BE2C (cell line): Measurements from ENCODE around the gene LTB4R.

Experiments used
- DNase-seq: peaks from one replicate; pipeline ENCODE4 v3.0.0-alpha.2; 2020
- H3K27me3 ChIP-seq: fragments of 250-450 bp; sonication (Bioruptor Pico); 2 replicates; pipeline ENCODE4 v1.5.1; 2020; ENCODE audit warnings: mild to moderate bottlenecking
- H3K36me3 ChIP-seq: fragments of 250-450 bp; sonication (Bioruptor Pico); 2 replicates; pipeline ENCODE4 v1.5.1; 2020; ENCODE audit warnings: mild to moderate bottlenecking
- H3K4me1 ChIP-seq: fragments of 250-450 bp; sonication (Bioruptor Pico); 2 replicates; pipeline ENCODE4 v1.5.1; 2020
- H3K4me3 ChIP-seq: 2 replicates; pipeline ENCODE4 v1.5.1; 2011; ENCODE audit warnings: low read depth, low read length
- H3K9me3 ChIP-seq: fragments of 250-450 bp; sonication (Bioruptor Pico); 2 replicates; pipeline ENCODE4 v1.5.1; 2020
- TF ChIP-seq, protein P1 (sequence below): IDR thresholded peaks from 2 replicates; pipeline ENCODE4 v1.5.1; 2012; ENCODE audit warnings: mild to moderate bottlenecking, low read depth, low read length

LTB4R gene

DNA sequence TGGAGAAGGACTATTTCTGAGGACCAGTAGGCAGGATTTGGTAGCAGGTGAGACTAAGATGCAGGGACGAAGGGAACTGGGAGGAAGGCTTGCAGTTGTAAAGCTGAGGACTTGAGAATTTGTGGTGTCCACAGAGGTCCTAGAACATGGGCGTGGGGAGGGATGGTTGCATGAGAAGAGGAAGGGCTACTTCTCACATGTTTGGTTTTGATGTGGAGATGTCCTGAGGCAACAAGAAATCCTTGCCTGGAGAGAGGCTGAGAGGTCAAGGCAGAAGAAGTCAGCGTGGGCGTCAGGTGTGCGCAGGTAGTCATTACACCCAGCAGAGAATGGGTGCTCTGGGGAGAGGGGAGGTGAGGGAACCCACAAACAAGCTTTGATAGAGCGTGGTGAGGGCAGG lies 34.2 kb upstream of the LTB4R start:
- no peak for DNase-seq
- TF ChIP-seq, protein P1, sequence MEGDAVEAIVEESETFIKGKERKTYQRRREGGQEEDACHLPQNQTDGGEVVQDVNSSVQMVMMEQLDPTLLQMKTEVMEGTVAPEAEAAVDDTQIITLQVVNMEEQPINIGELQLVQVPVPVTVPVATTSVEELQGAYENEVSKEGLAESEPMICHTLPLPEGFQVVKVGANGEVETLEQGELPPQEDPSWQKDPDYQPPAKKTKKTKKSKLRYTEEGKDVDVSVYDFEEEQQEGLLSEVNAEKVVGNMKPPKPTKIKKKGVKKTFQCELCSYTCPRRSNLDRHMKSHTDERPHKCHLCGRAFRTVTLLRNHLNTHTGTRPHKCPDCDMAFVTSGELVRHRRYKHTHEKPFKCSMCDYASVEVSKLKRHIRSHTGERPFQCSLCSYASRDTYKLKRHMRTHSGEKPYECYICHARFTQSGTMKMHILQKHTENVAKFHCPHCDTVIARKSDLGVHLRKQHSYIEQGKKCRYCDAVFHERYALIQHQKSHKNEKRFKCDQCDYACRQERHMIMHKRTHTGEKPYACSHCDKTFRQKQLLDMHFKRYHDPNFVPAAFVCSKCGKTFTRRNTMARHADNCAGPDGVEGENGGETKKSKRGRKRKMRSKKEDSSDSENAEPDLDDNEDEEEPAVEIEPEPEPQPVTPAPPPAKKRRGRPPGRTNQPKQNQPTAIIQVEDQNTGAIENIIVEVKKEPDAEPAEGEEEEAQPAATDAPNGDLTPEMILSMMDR, result no peak
- Histone ChIP-seq H3K36me3 (no peaks in the 10 kb centered on the region), H3K4me1 (peaks cover 2% of the 10 kb centered on the region; the same call in 1 of the 2 replicates), H3K9me3 (no peaks in the 10 kb centered on the region), H3K27me3 (no peaks in the 10 kb centered on the region), H3K4me3 (no peak overlapping the region)

DNA sequence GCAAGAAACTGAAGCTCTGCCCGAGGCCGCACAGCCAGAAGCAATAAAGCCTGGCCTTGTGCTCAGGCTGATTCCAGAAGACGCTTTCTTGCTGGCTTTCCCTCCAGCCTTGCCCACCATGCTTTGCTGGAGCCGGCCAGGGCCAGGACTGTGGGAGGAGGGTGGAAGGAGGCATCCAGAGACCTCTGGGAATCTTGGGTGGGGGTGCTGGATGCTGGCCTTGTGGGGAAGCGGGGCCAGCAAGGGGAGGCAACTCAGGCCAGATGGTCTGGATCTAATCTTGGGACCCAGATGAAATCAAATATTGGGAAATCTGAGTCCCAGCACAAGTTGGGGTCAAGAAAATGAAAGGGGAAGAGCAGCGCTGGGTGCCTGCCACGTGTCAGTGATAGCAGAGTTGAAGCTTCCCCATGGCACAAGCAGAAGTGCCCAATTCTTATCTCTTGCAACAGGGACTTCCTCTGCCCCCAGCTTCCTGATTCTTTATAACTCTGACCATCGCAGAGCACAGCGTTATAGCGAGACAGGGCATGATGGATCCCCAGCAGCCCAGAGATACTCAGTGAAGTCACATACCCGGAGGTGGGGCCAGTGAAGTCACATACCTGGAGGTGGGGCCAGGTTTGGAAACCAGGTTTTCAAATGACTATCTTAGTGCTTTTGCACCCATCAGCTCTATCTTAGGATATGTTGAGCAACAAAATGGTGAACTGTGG lies 33.5 kb upstream of the LTB4R start:
- no peak for DNase-seq
- H3K4me3 ChIP-seq, result no peak overlapping the region
- no peaks in the 10 kb centered on the region for H3K9me3 ChIP-seq
- no peaks in the 10 kb centered on the region for H3K27me3 ChIP-seq
- peaks cover 2% of the 10 kb centered on the region; the same call in 1 of the 2 replicates for H3K4me1 ChIP-seq
- no peaks in the 10 kb centered on the region for H3K36me3 ChIP-seq
- TF ChIP-seq, protein P1, result no peak

- TF ChIP-seq, protein P1, result no peak
- no peaks in the 10 kb centered on the region for H3K27me3 ChIP-seq
- no peaks in the 10 kb centered on the region for H3K36me3 ChIP-seq
- no peaks in the 10 kb centered on the region for H3K9me3 ChIP-seq
- no peak for DNase-seq
- H3K4me3 ChIP-seq, result no peak overlapping the region
- H3K4me1 ChIP-seq, result peaks cover 2% of the 10 kb centered on the region; the same call in 1 of the 2 replicates
Observed at GRCh38 chr14:24278424-24278823, 32.9 kb upstream of the LTB4R start.

DNA sequence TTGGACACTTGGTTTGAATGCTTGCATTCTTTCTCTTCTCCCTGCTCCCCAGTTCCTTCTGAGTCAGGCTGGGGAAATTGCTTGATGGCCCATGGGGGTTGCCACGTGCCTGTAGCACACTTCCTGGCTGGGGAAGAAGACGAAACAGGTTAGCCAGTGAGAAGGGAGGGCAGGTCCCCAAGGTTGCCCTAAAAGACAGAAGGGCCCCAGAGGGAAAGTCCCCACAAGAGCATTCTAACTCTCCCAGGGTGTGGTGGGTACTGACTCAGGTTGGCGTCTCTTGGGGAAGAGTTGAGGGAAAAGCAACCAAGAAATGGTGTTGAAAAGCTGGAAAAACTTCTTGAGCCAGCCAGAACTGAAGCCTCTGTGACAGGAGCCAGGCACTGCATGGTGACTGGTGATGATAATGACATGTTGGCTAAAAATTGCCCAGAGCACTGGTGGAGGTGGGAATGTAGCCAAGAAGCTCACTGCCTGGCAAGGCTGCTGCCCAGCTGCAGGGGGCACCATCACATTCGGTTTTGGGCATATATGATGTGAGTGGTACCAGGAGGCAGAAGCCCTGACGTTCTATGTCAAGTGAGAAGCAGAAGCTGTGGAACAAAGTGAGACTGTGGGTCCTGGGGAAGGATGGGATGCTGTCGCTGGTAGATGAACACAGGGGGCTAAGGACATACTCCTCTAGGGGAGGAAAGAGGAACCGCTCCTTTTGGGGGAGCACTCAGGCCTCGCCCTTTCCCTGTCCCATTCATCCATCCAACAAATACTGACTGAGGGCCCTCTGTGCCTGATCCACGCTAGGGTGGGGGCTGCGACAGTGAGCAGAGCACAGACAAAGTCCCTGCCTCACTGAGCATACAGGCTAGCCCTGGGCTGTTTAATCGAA lies 31.8 kb upstream of the LTB4R start:
- DNase-seq, result peak; percentile 51
- Histone ChIP-seq H3K36me3 (no peaks in the 10 kb centered on the region), H3K4me1 (peaks cover 2% of the 10 kb centered on the region; the same call in 1 of the 2 replicates), H3K4me3 (no peak overlapping the region), H3K9me3 (no peaks in the 10 kb centered on the region), H3K27me3 (no peaks in the 10 kb centered on the region)
- TF ChIP-seq, protein P1, result peak; percentile 34

DNA sequence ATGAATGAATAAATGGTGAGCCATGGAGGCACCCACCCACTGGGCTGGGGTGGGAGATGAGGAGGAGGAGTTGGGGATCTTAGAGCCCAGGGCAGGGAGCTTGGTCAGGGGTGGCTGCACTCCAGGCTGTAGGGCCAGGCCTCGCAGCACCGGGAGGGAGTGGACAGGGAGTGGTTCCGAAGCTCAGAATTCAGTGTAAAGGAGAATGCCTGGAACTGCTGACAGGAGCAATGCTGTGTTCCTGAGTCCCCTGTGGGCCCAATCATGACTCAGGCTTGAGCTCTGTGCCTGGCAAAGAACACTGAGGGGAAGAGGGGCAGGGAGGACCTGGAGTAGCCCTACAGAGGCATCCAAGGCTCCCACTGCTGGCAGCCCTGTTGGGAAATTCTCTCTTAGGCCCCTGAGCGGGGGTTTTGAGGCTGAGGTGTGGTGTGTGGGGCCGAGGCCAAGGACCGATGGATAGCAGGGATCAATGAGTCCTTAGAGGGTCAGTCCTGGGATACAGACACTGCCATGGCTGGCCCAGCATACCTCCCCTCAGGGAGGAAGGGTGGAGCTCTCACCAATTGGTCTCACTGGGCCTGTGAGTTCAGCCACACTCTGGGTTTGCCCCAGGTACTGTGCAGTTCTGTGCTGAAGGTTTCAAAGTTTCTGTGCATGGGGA lies 30.4 kb upstream of the LTB4R start:
- TF ChIP-seq, protein P1, result no peak
- Histone ChIP-seq H3K36me3 (no peaks in the 10 kb centered on the region), H3K4me1 (peaks cover 2% of the 10 kb centered on the region; the same call in 1 of the 2 replicates), H3K9me3 (no peaks in the 10 kb centered on the region), H3K27me3 (no peaks in the 10 kb centered on the region), H3K4me3 (no peak overlapping the region)
- DNase-seq, result no peak
